Stomach (tissue), 9 donors: ENCODE measurements around the gene CFHR1. TPM values are rescaled to one million over a fixed set of nuclear protein-coding genes. Genes with fewer than 3 reads are reported as not detected.
"Not testable (repeated sequence)": the region's sequence is repeated elsewhere in the genome, so short reads cannot be mapped to it uniquely, and the experiment has no call there.

Experiments used
- DNase-seq, 2 donors: peaks; one replicate each; pipeline versions ENCODE4 v3.0.0 to v3.0.0-alpha.2; 2013 to 2019
- H3K27ac ChIP-seq, 5 donors: fragments of 200-600 bp in 4 of 5; sonication (generic) in 4 of 5; one replicate each; pipeline ENCODE4 v1.5.1; 2013 to 2019; ENCODE audit warnings: mild to moderate bottlenecking in 1 of 5, moderate library complexity in 1 of 5
- H3K27me3 ChIP-seq, 3 donors: fragments of 200-600 bp; sonication (generic); one replicate each; pipeline ENCODE4 v1.5.1; 2017 to 2019; ENCODE audit warnings: mixed run types in 1 of 3
- H3K36me3 ChIP-seq, 4 donors: fragments of 200-600 bp; sonication (generic); 1 replicate in 3 of 4; 2 replicates in 1 of 4; pipeline ENCODE4 v1.5.1; 2016 to 2019
- H3K4me1 ChIP-seq, 4 donors: fragments of 200-600 bp; sonication (generic); one replicate each; pipeline ENCODE4 v1.5.1; 2016 to 2019
- H3K4me3 ChIP-seq, 4 donors: fragments of 200-600 bp; sonication (generic) in 3 of 4; one replicate each; pipeline ENCODE4 v1.5.1; 2016 to 2019; ENCODE audit warnings: mild to moderate bottlenecking in 1 of 4
- H3K9me3 ChIP-seq, 4 donors: fragments of 200-600 bp; sonication (generic); one replicate each; pipeline ENCODE4 v1.5.1; 2016 to 2019
- EP300 ChIP-seq: sonication (generic); formaldehyde crosslinking; IDR thresholded peaks from one replicate; pipeline ENCODE4 v1.6.1; 2017; ENCODE audit warnings: antibody characterized with exemption
- POLR2A ChIP-seq, 4 donors: fragments of 450-650 bp; IDR thresholded peaks; one replicate each; pipeline ENCODE4 v1.6.1; 2016; ENCODE audit warnings: antibody characterized with exemption in 4 of 4, control low read depth in 2 of 4, mild to moderate bottlenecking in 1 of 4, moderate library complexity in 1 of 4
- POLR2AphosphoS5 ChIP-seq, 3 donors: sonication (generic); formaldehyde crosslinking; IDR thresholded peaks; one replicate each; pipeline ENCODE4 v1.6.1; 2016; ENCODE audit warnings: antibody characterized with exemption in 3 of 3
- WGBS, 5 donors: extraction: QIAGEN DNeasy Blood & Tissue Kit in 3 of 5; methylation state at CpG; one replicate each; pipeline versions ENCODE4 v1.1.5 to v1.1.7; 2013 to 2018; 5-methylcytosine and 5-hydroxymethylcytosine counted together
- intact Hi-C: fragments of 100-400 bp; cut with DNase I; formaldehyde crosslinking; loops from one replicate; pipeline ENCODE4 v1.15.1; 2023; ENCODE audit warnings: low total_unique reads
- polyA plus RNA-seq, 3 donors: library from polyadenylated mRNA; stranded (reverse); fragments of 200-250 nt; gene quantifications; one replicate each; pipeline ENCODE4 v1.2.3, GENCODE V29; 2013
- total RNA-seq, 5 donors: library from RNA; depleted of rRNA; stranded (reverse); fragments of >200 nt; gene quantifications; one replicate each; pipeline versions ENCODE4 v1.1.0 to v1.2.3, GENCODE V29; 2014 to 2016
- TF ChIP-seq, protein P1 (sequence below), 7 experiments: fragments of 450-650 bp in 4 of 7; fragments of 200-600 bp in 3 of 7; sonication (generic) in 3 of 7; IDR thresholded peaks; one replicate each; pipeline ENCODE4 v1.5.1; 2016 to 2019; ENCODE audit warnings: antibody characterized with exemption in 7 of 7, control low read depth in 2 of 7, mild to moderate bottlenecking in 1 of 7
- donor health status: healthy with polysubstance abuse.
- donor health status: Bipolar disorder and iron deficiency.
- donor health status: healthy.

Gene CFHR1
- total and polyA plus RNA-seq, 8 donors = not detected

DNA sequence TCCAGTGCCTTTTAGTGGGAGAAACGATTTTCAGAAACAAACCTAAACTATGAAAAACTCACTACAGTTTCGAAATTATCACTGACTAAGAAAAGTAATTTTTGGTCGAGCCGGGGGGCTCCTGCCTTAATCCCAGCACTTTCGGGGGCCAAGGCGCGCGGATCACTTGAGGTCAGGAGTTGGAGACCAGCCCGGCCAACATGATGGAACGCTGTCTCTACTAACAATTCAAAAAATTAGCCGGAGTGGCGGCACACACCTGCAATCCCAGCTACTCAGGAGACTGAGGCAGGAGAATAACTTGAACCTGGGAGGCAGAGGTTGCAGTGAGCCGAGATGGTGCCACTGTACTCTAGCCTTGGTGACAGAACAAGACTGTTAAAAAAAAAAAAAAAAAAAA, 41.9 kb upstream of the CFHR1 start:
- Histone ChIP-seq H3K36me3 (no peaks in the 10 kb centered on the region), H3K9me3 (no peaks in the 10 kb centered on the region), H3K4me3 (no peak overlapping the region), H3K4me1 (no peaks in the 10 kb centered on the region), H3K27me3 (no peaks in the 10 kb centered on the region), H3K27ac (no peak overlapping the region)
- no peak for DNase-seq
- WGBS, 5 donors = 86 to 90% (median 88%) methylated on average over 13 of the region's 13 CpGs
- intact Hi-C loops = no loop called here
- TF ChIP-seq POLR2AphosphoS5 (IDR thresholded peaks at IDR 0.05) (no peak), POLR2A (IDR thresholded peaks at IDR 0.05) (no peak), EP300 (no peak)
- TF ChIP-seq, protein P1, sequence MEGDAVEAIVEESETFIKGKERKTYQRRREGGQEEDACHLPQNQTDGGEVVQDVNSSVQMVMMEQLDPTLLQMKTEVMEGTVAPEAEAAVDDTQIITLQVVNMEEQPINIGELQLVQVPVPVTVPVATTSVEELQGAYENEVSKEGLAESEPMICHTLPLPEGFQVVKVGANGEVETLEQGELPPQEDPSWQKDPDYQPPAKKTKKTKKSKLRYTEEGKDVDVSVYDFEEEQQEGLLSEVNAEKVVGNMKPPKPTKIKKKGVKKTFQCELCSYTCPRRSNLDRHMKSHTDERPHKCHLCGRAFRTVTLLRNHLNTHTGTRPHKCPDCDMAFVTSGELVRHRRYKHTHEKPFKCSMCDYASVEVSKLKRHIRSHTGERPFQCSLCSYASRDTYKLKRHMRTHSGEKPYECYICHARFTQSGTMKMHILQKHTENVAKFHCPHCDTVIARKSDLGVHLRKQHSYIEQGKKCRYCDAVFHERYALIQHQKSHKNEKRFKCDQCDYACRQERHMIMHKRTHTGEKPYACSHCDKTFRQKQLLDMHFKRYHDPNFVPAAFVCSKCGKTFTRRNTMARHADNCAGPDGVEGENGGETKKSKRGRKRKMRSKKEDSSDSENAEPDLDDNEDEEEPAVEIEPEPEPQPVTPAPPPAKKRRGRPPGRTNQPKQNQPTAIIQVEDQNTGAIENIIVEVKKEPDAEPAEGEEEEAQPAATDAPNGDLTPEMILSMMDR (IDR thresholded peaks at IDR 0.05) = no peak

DNA sequence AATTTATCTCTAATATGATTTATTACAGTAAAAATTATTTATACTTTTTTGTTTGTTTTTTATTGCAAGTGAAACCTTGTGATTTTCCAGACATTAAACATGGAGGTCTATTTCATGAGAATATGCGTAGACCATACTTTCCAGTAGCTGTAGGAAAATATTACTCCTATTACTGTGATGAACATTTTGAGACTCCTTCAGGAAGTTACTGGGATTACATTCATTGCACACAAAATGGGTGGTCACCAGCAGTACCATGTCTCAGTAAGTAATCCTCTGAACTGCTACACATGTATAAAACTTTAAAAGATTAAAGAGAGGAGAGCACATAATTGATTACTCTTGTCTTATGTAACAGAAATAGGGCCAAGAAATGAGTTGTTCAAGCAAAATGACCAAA, 40.4 kb upstream of the CFHR1 start:
- intact Hi-C loops = no loop called here
- Histone ChIP-seq H3K27ac (no peak overlapping the region), H3K27me3 (no peaks in the 10 kb centered on the region), H3K9me3 (no peaks in the 10 kb centered on the region), H3K36me3 (no peaks in the 10 kb centered on the region), H3K4me3 (no peak overlapping the region), H3K4me1 (no peaks in the 10 kb centered on the region)
- DNase-seq = no peak
- TF ChIP-seq, protein P1 (IDR thresholded peaks at IDR 0.05) = no peak
- TF ChIP-seq POLR2AphosphoS5 (IDR thresholded peaks at IDR 0.05) (no peak), EP300 (no peak), POLR2A (IDR thresholded peaks at IDR 0.05) (no peak)
- WGBS, 5 donors = 84 to 94% (median 93%) methylated on average over 1 of the region's 1 CpG

DNA sequence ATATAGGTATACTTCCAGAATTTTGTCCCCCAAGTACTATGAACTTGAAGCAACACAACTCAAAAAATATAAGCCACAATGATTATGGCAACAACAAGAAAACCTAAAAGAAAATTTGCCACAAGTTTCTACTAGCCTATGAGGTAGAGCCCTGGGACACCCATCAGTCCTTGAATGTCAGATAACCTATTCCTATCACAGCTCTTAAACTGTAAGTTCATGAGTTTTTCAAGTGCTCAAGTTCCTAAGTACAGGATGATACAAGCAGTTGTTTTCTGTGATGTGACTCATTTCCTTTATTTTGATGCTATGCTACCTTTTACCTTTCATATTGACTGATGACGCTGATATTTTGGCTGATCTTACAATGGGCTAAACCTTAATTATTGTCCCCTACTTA, 28.3 kb upstream of the CFHR1 start:
- intact Hi-C loops, H3K4me1 ChIP-seq, H3K4me3 ChIP-seq, DNase-seq, H3K36me3 ChIP-seq, H3K27me3 ChIP-seq, H3K9me3 ChIP-seq, H3K27ac ChIP-seq: not testable (repeated sequence)
- WGBS, 5 donors = 76 to 89% (median 86%) methylated on average over 1 of the region's 1 CpG; no CpG with 5 or more reads in 1 of the 5 donors

DNA sequence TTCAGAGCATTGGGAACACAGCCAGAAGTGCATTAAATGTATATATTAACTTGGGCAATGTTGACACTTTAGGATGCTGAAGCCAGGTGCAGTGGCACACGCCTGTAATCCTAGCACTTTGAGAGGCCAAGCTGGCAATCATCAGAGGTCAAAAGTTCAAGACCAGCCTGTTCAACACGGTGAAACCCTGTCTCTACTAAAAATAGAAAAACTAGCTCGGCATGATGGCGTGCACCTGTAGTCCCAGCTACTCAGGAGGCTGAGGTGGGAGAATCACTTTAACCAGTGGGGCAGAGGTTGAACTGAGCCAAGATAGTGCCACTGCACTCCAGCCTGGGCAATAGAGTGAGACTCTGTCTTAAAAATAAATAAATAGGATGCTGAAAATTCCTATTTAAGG, 25.4 kb upstream of the CFHR1 start:
- intact Hi-C loops, H3K36me3 ChIP-seq: not testable (repeated sequence)

DNA sequence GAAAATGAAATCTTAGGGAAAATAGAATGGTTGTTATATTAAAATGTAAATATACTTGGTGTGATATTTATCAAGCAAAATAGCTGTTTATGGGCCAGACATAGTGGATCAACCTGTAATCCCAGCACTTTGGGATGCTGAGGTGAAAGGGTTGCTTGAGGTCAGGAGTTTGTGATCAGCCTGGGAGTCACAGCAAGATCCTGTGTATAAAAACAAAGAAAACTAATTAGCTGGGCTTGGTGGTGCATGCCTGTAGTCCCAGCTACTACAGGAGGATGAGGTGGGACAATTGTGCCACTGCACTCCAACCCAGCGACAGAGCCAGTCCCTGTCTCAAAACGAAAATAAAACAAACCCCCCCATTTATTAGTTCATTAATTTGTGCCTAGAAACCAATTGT, 21.6 kb upstream of the CFHR1 start:
- TF ChIP-seq EP300 (no peak), POLR2A (IDR thresholded peaks at IDR 0.05) (no peak), POLR2AphosphoS5 (IDR thresholded peaks at IDR 0.05) (no peak)
- TF ChIP-seq, protein P1 (IDR thresholded peaks at IDR 0.05) = no peak
- Histone ChIP-seq H3K27me3 (no peaks in the 10 kb centered on the region), H3K27ac (no peak overlapping the region), H3K4me3 (no peak overlapping the region), H3K4me1 (no peaks in the 10 kb centered on the region), H3K36me3 (no peaks in the 10 kb centered on the region), H3K9me3 (no peaks in the 10 kb centered on the region)
- no peak for DNase-seq
- intact Hi-C loops = no loop called here
- WGBS, 5 donors = 15 to 50% (median 36%) methylated on average over 2 of the region's 2 CpGs

More for the DNA sequence above, 25.4 kb upstream of the CFHR1 start:
- WGBS, 5 donors = 18 to 36% (median 26%) methylated on average over 3 to 4 of the region's 4 CpGs
- not testable (repeated sequence) for H3K4me1 ChIP-seq, H3K9me3 ChIP-seq, H3K27ac ChIP-seq, DNase-seq, H3K27me3 ChIP-seq, H3K4me3 ChIP-seq

DNA sequence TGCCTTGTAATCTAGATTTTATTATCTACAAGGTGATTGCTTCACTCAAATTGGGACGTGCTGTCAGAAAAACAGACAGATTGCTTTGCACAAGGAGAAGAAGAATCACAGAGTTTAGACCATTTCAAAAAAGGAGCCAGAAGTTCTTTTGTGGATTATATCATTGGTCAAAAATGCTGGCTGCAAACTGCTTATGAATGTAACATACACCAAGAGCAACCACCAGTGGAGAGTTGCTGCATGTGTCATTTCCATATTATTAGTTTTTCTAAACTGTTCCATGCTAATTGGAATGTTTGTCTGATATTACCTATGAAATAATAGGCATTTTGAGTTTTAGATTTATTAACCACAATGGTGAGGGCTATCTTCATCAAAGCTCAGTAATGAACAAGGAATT, 17.6 kb upstream of the CFHR1 start:
- H3K27ac ChIP-seq, H3K36me3 ChIP-seq, DNase-seq, H3K27me3 ChIP-seq, H3K9me3 ChIP-seq, H3K4me3 ChIP-seq, intact Hi-C loops, H3K4me1 ChIP-seq: not testable (repeated sequence)
- 58 to 93% (median 75%) methylated on average over 1 of the region's 1 CpG for WGBS, 5 donors
